A549 (cell line): Measurements from ENCODE around the gene EME2.

ENCODE experiments used
- CBX2 ChIP-seq: fragments of 200-600 bp; sonication (generic); IDR thresholded peaks from 2 replicates; pipeline ENCODE4 v1.6.1; 2016; ENCODE audit warnings: low read depth, mild to moderate bottlenecking, borderline replicate concordance
- CHD2 ChIP-seq: fragments of 150-350 bp; IDR thresholded peaks from 2 replicates; pipeline ENCODE4 v1.6.1; 2014; ENCODE audit warnings: low read length; ENCODE audit not compliant: partially characterized antibody
- JUNB ChIP-seq: fragments of >200 bp; sonication (Bioruptor Twin); formaldehyde crosslinking; IDR thresholded peaks from 2 replicates; pipeline ENCODE4 v1.6.1; 2016
- KDM1A ChIP-seq: fragments of 200-600 bp; sonication (generic); IDR thresholded peaks from 2 replicates; pipeline ENCODE4 v1.6.1; 2016; ENCODE audit warnings: low read depth, mild to moderate bottlenecking
- MAFK ChIP-seq: fragments of 450-650 bp; IDR thresholded peaks from 2 replicates; pipeline ENCODE4 v1.6.1; 2014; ENCODE audit not compliant: partially characterized antibody
- PHF8 ChIP-seq: fragments of 200-600 bp; sonication (generic); IDR thresholded peaks from 2 replicates; pipeline ENCODE4 v1.6.1; 2016; ENCODE audit warnings: low read depth, mild to moderate bottlenecking, antibody characterized with exemption, moderate library complexity, borderline replicate concordance
- POLR2A ChIP-seq: IDR thresholded peaks from 2 replicates; pipeline ENCODE4 v1.6.1; 2012; ENCODE audit warnings: mild to moderate bottlenecking, low read length
- RARB ChIP-seq: fragments of 250-450 bp; sonication (Bioruptor Pico); IDR thresholded peaks from 2 replicates; pipeline ENCODE4 v1.8.0; 2021; ENCODE audit warnings: mild to moderate bottlenecking, moderate library complexity
- RFX5 ChIP-seq: fragments of 450-650 bp; IDR thresholded peaks from 2 replicates; pipeline ENCODE4 v1.7.1; 2014; ENCODE audit warnings: antibody characterized with exemption, mild to moderate bottlenecking, moderate library complexity
- ZC3H11A ChIP-seq: fragments of 450-650 bp; IDR thresholded peaks from 2 replicates; pipeline ENCODE4 v1.6.1; 2014; ENCODE audit warnings: antibody characterized with exemption, mild to moderate bottlenecking
- TF ChIP-seq, protein P1 (sequence below): fragments of 150-350 bp; IDR thresholded peaks from 2 replicates; pipeline ENCODE4 v1.6.1; 2014; ENCODE audit warnings: low read depth, mild to moderate bottlenecking, low read length
- TF ChIP-seq, protein P2 (sequence below): fragments of >200 bp; sonication (Bioruptor Twin); formaldehyde crosslinking; IDR thresholded peaks from 3 replicates; pipeline ENCODE4 v1.5.1; 2016

DNA sequence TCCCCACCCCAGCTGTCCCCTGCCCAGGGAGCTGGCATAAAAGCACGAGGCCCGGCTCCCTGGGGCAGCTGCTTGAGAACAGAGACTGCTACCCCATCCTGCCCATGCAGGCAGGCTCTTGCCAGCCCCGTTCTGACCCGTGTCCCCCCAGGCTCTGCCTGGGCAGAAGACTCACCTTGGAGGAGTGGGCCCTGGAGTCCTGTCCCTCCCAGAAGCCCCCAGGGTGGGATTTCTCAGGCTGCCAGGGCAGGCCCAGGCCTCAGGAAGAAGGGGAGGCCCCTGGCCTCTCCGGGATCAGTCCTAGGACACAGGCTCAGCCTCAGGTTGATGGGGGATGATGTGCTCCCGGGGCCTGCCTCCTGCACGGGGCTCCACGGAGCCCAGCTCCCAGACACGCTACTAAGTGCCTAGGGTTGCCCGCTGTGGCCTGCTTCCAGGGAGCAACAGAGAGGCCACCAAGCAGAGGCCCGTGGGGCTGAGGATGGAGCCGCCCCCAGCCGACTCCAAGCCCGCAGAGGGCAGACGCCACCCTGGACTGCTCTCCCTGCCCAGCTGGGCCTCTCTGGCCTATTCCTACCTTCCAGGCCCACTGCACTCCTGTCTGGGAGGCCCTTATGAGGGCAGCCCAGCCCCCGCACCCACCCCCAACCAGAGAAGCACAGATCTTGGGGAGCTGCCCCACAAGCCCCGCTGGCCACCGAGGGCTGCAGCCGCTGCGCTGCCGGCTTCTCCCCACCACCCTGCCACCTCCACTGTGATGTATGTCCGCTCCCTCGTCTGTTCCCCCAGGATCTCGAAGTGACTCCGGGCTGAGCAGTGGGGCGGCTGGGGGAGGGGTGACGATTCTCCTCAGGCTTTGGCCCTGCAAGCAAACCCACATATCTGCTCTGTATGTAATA is 3.0 kb upstream of the EME2 start:
- TF ChIP-seq CHD2, result no peak
- TF ChIP-seq, protein P1, sequence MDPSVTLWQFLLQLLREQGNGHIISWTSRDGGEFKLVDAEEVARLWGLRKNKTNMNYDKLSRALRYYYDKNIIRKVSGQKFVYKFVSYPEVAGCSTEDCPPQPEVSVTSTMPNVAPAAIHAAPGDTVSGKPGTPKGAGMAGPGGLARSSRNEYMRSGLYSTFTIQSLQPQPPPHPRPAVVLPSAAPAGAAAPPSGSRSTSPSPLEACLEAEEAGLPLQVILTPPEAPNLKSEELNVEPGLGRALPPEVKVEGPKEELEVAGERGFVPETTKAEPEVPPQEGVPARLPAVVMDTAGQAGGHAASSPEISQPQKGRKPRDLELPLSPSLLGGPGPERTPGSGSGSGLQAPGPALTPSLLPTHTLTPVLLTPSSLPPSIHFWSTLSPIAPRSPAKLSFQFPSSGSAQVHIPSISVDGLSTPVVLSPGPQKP, result no peak
- TF ChIP-seq KDM1A, result no peak
- TF ChIP-seq ZC3H11A, result no peak
- TF ChIP-seq, protein P2, sequence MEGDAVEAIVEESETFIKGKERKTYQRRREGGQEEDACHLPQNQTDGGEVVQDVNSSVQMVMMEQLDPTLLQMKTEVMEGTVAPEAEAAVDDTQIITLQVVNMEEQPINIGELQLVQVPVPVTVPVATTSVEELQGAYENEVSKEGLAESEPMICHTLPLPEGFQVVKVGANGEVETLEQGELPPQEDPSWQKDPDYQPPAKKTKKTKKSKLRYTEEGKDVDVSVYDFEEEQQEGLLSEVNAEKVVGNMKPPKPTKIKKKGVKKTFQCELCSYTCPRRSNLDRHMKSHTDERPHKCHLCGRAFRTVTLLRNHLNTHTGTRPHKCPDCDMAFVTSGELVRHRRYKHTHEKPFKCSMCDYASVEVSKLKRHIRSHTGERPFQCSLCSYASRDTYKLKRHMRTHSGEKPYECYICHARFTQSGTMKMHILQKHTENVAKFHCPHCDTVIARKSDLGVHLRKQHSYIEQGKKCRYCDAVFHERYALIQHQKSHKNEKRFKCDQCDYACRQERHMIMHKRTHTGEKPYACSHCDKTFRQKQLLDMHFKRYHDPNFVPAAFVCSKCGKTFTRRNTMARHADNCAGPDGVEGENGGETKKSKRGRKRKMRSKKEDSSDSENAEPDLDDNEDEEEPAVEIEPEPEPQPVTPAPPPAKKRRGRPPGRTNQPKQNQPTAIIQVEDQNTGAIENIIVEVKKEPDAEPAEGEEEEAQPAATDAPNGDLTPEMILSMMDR, result no peak
- TF ChIP-seq POLR2A, result no peak
- no peak for TF ChIP-seq PHF8
- TF ChIP-seq RARB (CRISPR knock-in tag), result no peak
- TF ChIP-seq RFX5, result no peak
- no peak for TF ChIP-seq MAFK
- TF ChIP-seq JUNB, result no peak
- TF ChIP-seq CBX2, result no peak
